DND-41 (cell line): ENCODE data around the gene TIGD2.

Experiments
- CTCF ChIP-seq: IDR thresholded peaks from 2 replicates; pipeline ENCODE4 v1.5.1; 2012; ENCODE audit warnings: borderline replicate concordance, low read length, moderate library complexity, mild to moderate bottlenecking; ENCODE audit not compliant: poor library complexity, severe bottlenecking; ENCODE audit errors: extremely low read depth
- EZH2 ChIP-seq: IDR thresholded peaks from 3 replicates; pipeline ENCODE4 v1.6.1; 2012; ENCODE audit warnings: borderline replicate concordance, low read depth, mild to moderate bottlenecking, moderate library complexity, low read length, inconsistent platforms; ENCODE audit not compliant: severe bottlenecking

- no peak for TF ChIP-seq CTCF
- no peak for TF ChIP-seq EZH2
Measured at GRCh38 chr4:89157488-89158024, 46.2 kb downstream of the TIGD2 start.
